ENCODE data around the gene IRX3. TPM values are rescaled to one million over a fixed set of nuclear protein-coding genes. Genes with fewer than 3 reads are reported as not detected.

The IRX3 gene
- total and polyA plus RNA-seq, 10 of the 15 experiments (the other 5 are each of a cell fraction or from before 2014, with no cell fraction given), result 0.05 TPM; not detected in 9

GRCh38 chr16:54270711-54271110 lies 15.9 kb downstream of the IRX3 start:
- H3K4me1 ChIP-seq (ENCODE audit: control insufficient read depth, insufficient read depth, low read length), result no peaks in the 10 kb centered on the region
- TF ChIP-seq, protein P1, sequence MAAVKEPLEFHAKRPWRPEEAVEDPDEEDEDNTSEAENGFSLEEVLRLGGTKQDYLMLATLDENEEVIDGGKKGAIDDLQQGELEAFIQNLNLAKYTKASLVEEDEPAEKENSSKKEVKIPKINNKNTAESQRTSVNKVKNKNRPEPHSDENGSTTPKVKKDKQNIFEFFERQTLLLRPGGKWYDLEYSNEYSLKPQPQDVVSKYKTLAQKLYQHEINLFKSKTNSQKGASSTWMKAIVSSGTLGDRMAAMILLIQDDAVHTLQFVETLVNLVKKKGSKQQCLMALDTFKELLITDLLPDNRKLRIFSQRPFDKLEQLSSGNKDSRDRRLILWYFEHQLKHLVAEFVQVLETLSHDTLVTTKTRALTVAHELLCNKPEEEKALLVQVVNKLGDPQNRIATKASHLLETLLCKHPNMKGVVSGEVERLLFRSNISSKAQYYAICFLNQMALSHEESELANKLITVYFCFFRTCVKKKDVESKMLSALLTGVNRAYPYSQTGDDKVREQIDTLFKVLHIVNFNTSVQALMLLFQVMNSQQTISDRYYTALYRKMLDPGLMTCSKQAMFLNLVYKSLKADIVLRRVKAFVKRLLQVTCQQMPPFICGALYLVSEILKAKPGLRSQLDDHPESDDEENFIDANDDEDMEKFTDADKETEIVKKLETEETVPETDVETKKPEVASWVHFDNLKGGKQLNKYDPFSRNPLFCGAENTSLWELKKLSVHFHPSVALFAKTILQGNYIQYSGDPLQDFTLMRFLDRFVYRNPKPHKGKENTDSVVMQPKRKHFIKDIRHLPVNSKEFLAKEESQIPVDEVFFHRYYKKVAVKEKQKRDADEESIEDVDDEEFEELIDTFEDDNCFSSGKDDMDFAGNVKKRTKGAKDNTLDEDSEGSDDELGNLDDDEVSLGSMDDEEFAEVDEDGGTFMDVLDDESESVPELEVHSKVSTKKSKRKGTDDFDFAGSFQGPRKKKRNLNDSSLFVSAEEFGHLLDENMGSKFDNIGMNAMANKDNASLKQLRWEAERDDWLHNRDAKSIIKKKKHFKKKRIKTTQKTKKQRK (IDR thresholded peaks at IDR 0.05; ENCODE audit: low read depth, low read length), result no peak
- TF ChIP-seq NFYB (IDR thresholded peaks at IDR 0.05; ENCODE audit: insufficient read depth, low read depth, low read length), result peak; percentile 34; the same call in 1 of the 2 replicates
- ATAC-seq (no peak), DNase-seq (ENCODE audit: low read depth, low spot score) (no peak), FAIRE-seq (no peak)
- no TSS peak for BruUV-seq (replicated peaks)
- ChIA-PET CTCF (no interaction called here), RAD21 (ENCODE audit: unreplicated experiment) (no interaction called here), SMC1A (ENCODE audit: uncharacterized antibody, unreplicated experiment) (no interaction called here), POLR2A (no interaction called here)
- no peaks in the 10 kb centered on the region for H3K36me3 ChIP-seq (ENCODE audit: control insufficient read depth in 2 of 2, insufficient read depth in 2 of 2, low read length in 1 of 2)
- H3K9me3 ChIP-seq (replicated peaks; ENCODE audit: control insufficient read depth, insufficient read depth, low read length), result no peaks in the 10 kb centered on the region; the same call in 2 of the 3 replicates
- H3K4me3 ChIP-seq, result no peak overlapping the region
- no peaks in the 10 kb centered on the region for H3K27me3 ChIP-seq (replicated peaks in 1 of 2; ENCODE audit: control insufficient read depth in 2 of 2, insufficient read depth in 2 of 2, low read length in 1 of 2)
- H2AFZ ChIP-seq (ENCODE audit: control insufficient read depth, low read depth, low read length), result no peak overlapping the region
- in situ Hi-C loops (cut with MboI) (no loop called here), intact Hi-C loops (cut with micrococcal nuclease; ENCODE audit: unreplicated experiment) (no loop called here)
- no peaks in the 10 kb centered on the region for H3K79me2 ChIP-seq (ENCODE audit: control insufficient read depth, insufficient read depth, low read length)
- H3K4me2 ChIP-seq (ENCODE audit: control insufficient read depth, insufficient read depth), result no peak overlapping the region
- H4K20me1 ChIP-seq (ENCODE audit: control insufficient read depth, insufficient read depth), result no peaks in the 10 kb centered on the region
- H3K9ac ChIP-seq (ENCODE audit: control insufficient read depth, insufficient read depth, low read length), result no peak overlapping the region
- 31% methylated on average over 3 of the region's 3 CpGs for WGBS (ENCODE audit: insufficient coverage, insufficient replicate concordance, low lambda C conversion rate, missing lambda C conversion rate)
- no peak overlapping the region for H3K27ac ChIP-seq (ENCODE audit: control insufficient read depth, insufficient read depth)

- Histone ChIP-seq H3K4me1 (ENCODE audit: control insufficient read depth, insufficient read depth, low read length) (no peaks in the 10 kb centered on the region), H3K27me3 (replicated peaks in 1 of 2; ENCODE audit: control insufficient read depth in 2 of 2, insufficient read depth in 2 of 2, low read length in 1 of 2) (no peaks in the 10 kb centered on the region), H3K27ac (ENCODE audit: control insufficient read depth, insufficient read depth) (no peak overlapping the region), H3K79me2 (ENCODE audit: control insufficient read depth, insufficient read depth, low read length) (no peaks in the 10 kb centered on the region), H3K9ac (ENCODE audit: control insufficient read depth, insufficient read depth, low read length) (no peak overlapping the region), H2AFZ (ENCODE audit: control insufficient read depth, low read depth, low read length) (no peak overlapping the region), H3K4me2 (ENCODE audit: control insufficient read depth, insufficient read depth) (no peak overlapping the region), H4K20me1 (ENCODE audit: control insufficient read depth, insufficient read depth) (no peaks in the 10 kb centered on the region), H3K9me3 (replicated peaks; ENCODE audit: control insufficient read depth, insufficient read depth, low read length) (no peaks in the 10 kb centered on the region; the same call in 2 of the 3 replicates), H3K4me3 (no peak overlapping the region), H3K36me3 (ENCODE audit: control insufficient read depth in 2 of 2, insufficient read depth in 2 of 2, low read length in 1 of 2) (no peaks in the 10 kb centered on the region)
- RAD21 ChIA-PET (ENCODE audit: unreplicated experiment), result no interaction called here
- intact Hi-C loops (cut with micrococcal nuclease; ENCODE audit: unreplicated experiment), result no loop called here
- in situ Hi-C loops (cut with MboI), result no loop called here
- SMC1A ChIA-PET (ENCODE audit: uncharacterized antibody, unreplicated experiment), result interaction anchor here (0.7 kb wide), 1 partner anchor 779 kb away, joined by 3 read pairs; no protein-coding TSS in a partner anchor
- DNase-seq (ENCODE audit: low read depth, low spot score), result no peak
- POLR2A ChIA-PET, result no interaction called here
- CTCF ChIA-PET, result no interaction called here
- FAIRE-seq, result no peak
- no TSS peak for BruUV-seq (replicated peaks)
- ATAC-seq, result no peak
- TF ChIP-seq NFXL1 (IDR thresholded peaks at IDR 0.05; ENCODE audit: borderline replicate concordance) (no peak), GATAD2B (conservative IDR thresholded peaks at IDR 0.05; ENCODE audit: low read depth) (no peak), CHD4 (IDR thresholded peaks at IDR 0.05) (no peak), NFYB (IDR thresholded peaks at IDR 0.05; ENCODE audit: insufficient read depth, low read depth, low read length) (no peak), RUNX3 (IDR thresholded peaks at IDR 0.05; ENCODE audit: low read length) (no peak), ZBTB33 (IDR thresholded peaks at IDR 0.05) (no peak), ZNF622 (IDR thresholded peaks at IDR 0.05) (no peak), RFX5 (IDR thresholded peaks at IDR 0.05; ENCODE audit: low read depth, low read length) (no peak)
- TF ChIP-seq, protein P2, sequence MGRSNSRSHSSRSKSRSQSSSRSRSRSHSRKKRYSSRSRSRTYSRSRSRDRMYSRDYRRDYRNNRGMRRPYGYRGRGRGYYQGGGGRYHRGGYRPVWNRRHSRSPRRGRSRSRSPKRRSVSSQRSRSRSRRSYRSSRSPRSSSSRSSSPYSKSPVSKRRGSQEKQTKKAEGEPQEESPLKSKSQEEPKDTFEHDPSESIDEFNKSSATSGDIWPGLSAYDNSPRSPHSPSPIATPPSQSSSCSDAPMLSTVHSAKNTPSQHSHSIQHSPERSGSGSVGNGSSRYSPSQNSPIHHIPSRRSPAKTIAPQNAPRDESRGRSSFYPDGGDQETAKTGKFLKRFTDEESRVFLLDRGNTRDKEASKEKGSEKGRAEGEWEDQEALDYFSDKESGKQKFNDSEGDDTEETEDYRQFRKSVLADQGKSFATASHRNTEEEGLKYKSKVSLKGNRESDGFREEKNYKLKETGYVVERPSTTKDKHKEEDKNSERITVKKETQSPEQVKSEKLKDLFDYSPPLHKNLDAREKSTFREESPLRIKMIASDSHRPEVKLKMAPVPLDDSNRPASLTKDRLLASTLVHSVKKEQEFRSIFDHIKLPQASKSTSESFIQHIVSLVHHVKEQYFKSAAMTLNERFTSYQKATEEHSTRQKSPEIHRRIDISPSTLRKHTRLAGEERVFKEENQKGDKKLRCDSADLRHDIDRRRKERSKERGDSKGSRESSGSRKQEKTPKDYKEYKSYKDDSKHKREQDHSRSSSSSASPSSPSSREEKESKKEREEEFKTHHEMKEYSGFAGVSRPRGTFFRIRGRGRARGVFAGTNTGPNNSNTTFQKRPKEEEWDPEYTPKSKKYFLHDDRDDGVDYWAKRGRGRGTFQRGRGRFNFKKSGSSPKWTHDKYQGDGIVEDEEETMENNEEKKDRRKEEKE (IDR thresholded peaks at IDR 0.05), result no peak
These were observed 17.1 kb downstream of the IRX3 start for GRCh38 chr16:54269461-54269860.

Measured in GM12878 (cell line).